A673 (cell line): Measurements from ENCODE around the gene ACCSL.

Experiments used
- CTCF ChIP-seq: fragments of 300-800, 200-600 bp; sonication (generic); conservative IDR thresholded peaks from 2 replicates; pipeline ENCODE4 v1.5.1; 2017; ENCODE audit warnings: low read depth, mild to moderate bottlenecking, antibody characterized with exemption, low read length, moderate library complexity, mixed read lengths
- EZH2 ChIP-seq: fragments of 200-600 bp; sonication (generic); IDR thresholded peaks from 2 replicates; pipeline ENCODE4 v1.6.1; 2017; ENCODE audit warnings: borderline replicate concordance, low read depth, mild to moderate bottlenecking, mixed read lengths, antibody characterized with exemption, low read length; ENCODE audit not compliant: poor library complexity, severe bottlenecking

DNA sequence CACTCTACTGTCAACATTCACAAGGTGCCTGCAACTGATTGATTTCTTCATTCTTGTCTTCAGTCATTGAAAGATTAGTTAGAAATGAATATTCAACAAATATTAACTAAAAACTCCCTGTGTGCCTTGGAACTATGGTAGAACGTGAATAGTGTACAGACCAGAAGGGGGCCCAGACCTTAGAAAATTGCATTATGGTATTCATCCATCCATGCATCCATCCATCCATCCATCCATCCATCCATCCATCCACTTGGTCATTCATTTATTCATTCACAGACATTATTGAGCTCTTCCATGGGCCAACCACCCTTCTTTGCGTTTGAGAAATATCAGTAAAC is 10.2 kb upstream of the ACCSL start:
- no peak for TF ChIP-seq CTCF
- TF ChIP-seq EZH2 = no peak
